ENCODE results near the gene TTC24.
A peak's percentile ranks its signal among the peaks of the same experiment; 100 is the strongest.

The TTC24 gene

DNA sequence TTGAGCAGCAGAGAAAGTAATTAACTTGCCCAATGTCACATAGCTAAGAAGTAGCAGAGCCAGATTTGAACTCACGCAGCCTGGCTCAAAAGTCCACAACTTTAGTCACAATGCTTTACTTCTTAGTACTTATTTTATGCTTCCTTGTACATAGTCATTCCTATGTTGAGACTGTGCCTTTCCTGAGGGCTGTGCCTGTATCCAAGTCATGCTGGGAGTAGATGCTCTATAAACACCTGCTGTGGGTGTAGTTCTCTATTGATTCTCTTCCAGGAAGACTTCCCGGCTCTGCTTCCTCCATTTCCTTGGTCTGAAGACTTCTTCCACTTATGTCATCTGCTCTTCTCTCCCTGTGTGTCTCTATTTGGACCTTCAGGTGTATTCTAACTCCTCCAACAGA is 23.8 kb upstream of the TTC24 start:
- Histone ChIP-seq H3K9me3 (ENCODE audit: control insufficient read depth, insufficient read depth, low read length) (no peaks in the 10 kb centered on the region), H3K4me3 (ENCODE audit: low read depth, low read length) (no peak overlapping the region), H3K27me3 (ENCODE audit: control insufficient read depth, insufficient read depth, low read length) (no peaks in the 10 kb centered on the region), H3K9ac (ENCODE audit: low read depth, low read length) (no peak overlapping the region), H3K4me1 (ENCODE audit: control insufficient read depth, insufficient read depth, low read length) (no peaks in the 10 kb centered on the region), H3K36me3 (ENCODE audit: control insufficient read depth, insufficient read depth, low read length) (peaks cover 26% of the 10 kb centered on the region)

DNA sequence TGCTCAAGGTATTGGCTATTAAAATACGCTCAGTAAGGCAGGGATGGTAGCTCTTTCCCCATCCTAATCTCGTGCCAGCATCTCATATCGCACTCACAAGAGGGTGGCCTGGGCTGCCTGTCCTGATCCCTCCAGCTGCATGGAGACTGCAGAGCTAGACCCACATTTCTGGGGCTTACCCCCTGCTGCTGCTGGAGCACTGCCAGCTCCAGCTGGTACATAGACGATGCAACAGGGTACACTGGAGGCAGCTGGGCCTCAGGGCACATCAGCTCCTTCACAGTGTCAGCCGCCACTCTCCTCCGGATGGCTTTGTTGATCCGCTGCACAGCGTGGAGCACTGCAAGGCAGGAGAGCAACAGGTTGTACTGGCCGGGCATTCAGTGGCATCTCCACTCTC is 23.2 kb upstream of the TTC24 start:
- Histone ChIP-seq H3K9me3 (ENCODE audit: control insufficient read depth, insufficient read depth, low read length) (no peaks in the 10 kb centered on the region), H3K4me3 (ENCODE audit: low read depth, low read length) (no peak overlapping the region), H3K27me3 (ENCODE audit: control insufficient read depth, insufficient read depth, low read length) (no peaks in the 10 kb centered on the region), H3K36me3 (ENCODE audit: control insufficient read depth, insufficient read depth, low read length) (peaks cover 29% of the 10 kb centered on the region), H3K9ac (ENCODE audit: low read depth, low read length) (no peak overlapping the region), H3K4me1 (ENCODE audit: control insufficient read depth, insufficient read depth, low read length) (no peaks in the 10 kb centered on the region)

DNA sequence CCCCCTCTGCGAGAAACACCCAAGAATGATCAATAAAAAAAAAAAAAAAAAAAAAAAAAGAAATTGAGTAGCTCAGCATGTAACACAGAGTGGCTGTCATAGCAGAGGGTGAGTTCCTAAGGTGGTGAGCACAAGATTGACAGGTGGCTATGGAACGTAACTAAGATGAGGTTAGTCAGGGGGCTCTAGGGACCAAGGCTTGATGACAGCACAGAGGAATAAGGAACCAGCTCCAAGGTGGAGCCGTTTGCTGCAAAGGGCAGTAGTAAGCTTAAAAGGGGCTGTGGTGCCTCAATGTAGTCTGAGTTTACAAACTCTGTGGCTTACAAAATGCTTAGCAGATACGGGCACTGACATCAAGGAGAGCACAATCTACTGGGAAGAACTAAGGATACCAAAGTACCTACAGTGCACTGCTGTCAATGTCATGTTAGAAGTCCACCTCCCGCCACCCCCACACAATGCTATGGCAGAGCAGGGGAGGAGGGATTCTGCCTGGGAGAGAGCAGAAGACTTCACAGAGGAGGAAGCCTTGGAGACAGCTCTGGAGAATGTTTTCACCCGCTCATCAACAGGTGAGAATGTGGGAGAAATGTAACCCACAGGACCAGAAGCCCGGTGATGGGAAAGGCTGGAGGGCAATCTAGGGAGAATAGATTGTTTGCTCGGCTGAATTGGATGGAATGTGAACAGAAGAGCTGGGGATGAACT is 20.3 kb upstream of the TTC24 start:
- H3K27me3 ChIP-seq (ENCODE audit: control insufficient read depth, insufficient read depth, low read length), result no peaks in the 10 kb centered on the region
- no peak overlapping the region for H3K9ac ChIP-seq (ENCODE audit: low read depth, low read length)
- no peaks in the 10 kb centered on the region for H3K9me3 ChIP-seq (ENCODE audit: control insufficient read depth, insufficient read depth, low read length)
- no peak overlapping the region for H3K4me3 ChIP-seq (ENCODE audit: low read depth, low read length)
- peaks cover 40% of the 10 kb centered on the region for H3K36me3 ChIP-seq (ENCODE audit: control insufficient read depth, insufficient read depth, low read length)
- no peaks in the 10 kb centered on the region for H3K4me1 ChIP-seq (ENCODE audit: control insufficient read depth, insufficient read depth, low read length)

DNA sequence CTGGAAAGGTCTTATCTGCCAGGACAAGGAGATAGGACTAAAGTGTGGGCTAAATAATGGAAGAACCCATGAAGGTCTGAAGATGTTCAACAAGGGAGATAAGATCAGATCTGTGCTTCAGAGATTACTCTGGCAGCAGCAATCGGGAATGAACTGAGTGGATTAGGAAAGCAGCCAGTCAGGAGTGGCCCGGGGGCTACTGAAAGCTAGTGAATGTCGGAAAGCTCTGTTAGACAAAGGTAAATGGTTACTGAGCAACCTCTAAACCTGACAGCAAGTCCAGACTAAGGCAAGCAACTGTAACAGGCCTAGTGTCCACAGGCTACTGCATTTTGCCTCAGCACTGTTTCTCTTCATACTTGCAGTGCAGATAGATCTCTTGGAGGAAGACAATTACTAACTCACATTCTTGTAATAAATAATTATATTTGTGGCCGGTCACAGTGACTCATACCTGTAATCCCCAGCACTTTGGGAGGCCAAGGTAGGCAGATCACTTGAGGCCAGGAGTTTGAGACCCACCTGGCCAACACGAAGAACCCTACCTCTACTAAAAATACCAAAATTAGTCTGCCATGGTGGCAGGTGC is 19.6 kb upstream of the TTC24 start:
- H3K36me3 ChIP-seq (ENCODE audit: control insufficient read depth, insufficient read depth, low read length), result peaks cover 42% of the 10 kb centered on the region
- no peak overlapping the region for H3K4me3 ChIP-seq (ENCODE audit: low read depth, low read length)
- no peaks in the 10 kb centered on the region for H3K9me3 ChIP-seq (ENCODE audit: control insufficient read depth, insufficient read depth, low read length)
- H3K4me1 ChIP-seq (ENCODE audit: control insufficient read depth, insufficient read depth, low read length), result no peaks in the 10 kb centered on the region
- no peak overlapping the region for H3K9ac ChIP-seq (ENCODE audit: low read depth, low read length)
- no peaks in the 10 kb centered on the region for H3K27me3 ChIP-seq (ENCODE audit: control insufficient read depth, insufficient read depth, low read length)

DNA sequence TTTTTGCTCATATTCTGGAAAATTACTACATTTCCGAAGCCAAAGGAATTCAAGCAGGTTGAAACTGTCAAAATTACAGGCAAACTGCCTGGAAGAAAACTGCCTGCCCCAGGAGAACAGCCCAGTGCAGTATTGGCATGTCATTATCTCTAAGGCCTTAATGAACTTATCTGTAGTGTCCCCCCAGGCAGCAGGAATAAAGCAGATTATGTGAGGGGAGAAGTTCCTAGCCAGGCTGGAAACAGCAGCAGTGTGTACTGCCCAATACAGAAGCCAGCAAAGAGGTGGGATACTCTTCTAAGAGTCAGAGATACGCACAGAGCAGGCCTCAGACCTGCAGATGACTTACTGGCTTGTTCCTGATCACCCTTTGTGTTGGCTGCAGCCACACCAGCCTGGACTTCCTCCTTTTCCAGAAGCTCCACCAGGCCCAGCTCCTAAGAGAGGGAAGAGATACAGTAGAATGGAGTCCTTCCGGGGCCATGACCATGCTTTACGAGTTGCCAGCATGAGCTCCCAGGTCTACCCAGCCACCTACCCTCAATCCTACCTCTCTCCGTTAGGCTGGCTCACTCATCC is 18.8 kb upstream of the TTC24 start:
- Histone ChIP-seq H3K4me3 (ENCODE audit: low read depth, low read length) (no peak overlapping the region), H3K36me3 (ENCODE audit: control insufficient read depth, insufficient read depth, low read length) (peaks cover 40% of the 10 kb centered on the region), H3K4me1 (ENCODE audit: control insufficient read depth, insufficient read depth, low read length) (no peaks in the 10 kb centered on the region), H3K9ac (ENCODE audit: low read depth, low read length) (no peak overlapping the region), H3K27me3 (ENCODE audit: control insufficient read depth, insufficient read depth, low read length) (no peaks in the 10 kb centered on the region), H3K9me3 (ENCODE audit: control insufficient read depth, insufficient read depth, low read length) (no peaks in the 10 kb centered on the region)

DNA sequence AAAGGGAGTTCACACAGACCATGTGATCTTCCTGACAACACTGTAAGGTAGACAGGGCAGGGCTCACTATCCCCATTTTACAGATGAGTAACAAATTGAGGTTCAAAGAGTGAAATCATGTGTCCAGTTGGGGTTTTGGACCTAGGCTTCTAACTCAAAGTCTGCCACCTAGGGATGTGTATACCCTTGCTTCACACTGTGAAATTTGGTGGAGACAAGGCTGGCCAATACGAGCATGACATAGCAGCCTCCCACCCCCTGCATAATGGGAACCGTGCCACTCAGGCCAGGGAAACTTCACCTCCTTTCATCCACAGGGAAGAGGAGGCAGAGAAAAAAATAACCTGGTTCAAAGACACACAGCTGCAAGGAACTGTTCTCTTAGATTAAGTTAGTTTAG is 14.0 kb upstream of the TTC24 start:
- Histone ChIP-seq H3K36me3 (ENCODE audit: control insufficient read depth, insufficient read depth, low read length) (peaks cover 32% of the 10 kb centered on the region), H3K9ac (ENCODE audit: low read depth, low read length) (no peak overlapping the region), H3K9me3 (ENCODE audit: control insufficient read depth, insufficient read depth, low read length) (no peaks in the 10 kb centered on the region), H3K27me3 (ENCODE audit: control insufficient read depth, insufficient read depth, low read length) (no peaks in the 10 kb centered on the region), H3K4me1 (ENCODE audit: control insufficient read depth, insufficient read depth, low read length) (no peaks in the 10 kb centered on the region), H3K4me3 (ENCODE audit: low read depth, low read length) (no peak overlapping the region)

DNA sequence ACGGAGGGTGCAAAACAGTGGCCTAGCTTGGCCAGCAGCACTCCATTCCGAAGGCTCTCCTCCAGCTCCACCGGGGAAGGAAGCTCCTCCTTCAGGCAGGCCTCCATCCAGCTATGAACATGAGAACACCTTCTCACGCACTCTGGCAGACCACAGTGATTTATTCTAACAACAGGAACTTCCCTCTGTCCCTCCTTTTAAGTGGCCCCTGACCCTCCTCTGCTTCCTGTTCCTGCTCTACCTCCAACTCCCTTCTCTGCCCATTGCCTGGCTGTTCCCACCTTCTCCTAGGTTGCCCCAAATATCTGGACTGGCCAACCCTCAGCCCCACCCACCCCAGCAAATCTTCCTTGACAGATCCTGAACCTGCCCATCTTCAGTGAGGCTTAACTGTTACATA is 13.1 kb upstream of the TTC24 start:
- Histone ChIP-seq H3K4me1 (ENCODE audit: control insufficient read depth, insufficient read depth, low read length) (no peaks in the 10 kb centered on the region), H3K36me3 (ENCODE audit: control insufficient read depth, insufficient read depth, low read length) (peaks cover 27% of the 10 kb centered on the region)

DNA sequence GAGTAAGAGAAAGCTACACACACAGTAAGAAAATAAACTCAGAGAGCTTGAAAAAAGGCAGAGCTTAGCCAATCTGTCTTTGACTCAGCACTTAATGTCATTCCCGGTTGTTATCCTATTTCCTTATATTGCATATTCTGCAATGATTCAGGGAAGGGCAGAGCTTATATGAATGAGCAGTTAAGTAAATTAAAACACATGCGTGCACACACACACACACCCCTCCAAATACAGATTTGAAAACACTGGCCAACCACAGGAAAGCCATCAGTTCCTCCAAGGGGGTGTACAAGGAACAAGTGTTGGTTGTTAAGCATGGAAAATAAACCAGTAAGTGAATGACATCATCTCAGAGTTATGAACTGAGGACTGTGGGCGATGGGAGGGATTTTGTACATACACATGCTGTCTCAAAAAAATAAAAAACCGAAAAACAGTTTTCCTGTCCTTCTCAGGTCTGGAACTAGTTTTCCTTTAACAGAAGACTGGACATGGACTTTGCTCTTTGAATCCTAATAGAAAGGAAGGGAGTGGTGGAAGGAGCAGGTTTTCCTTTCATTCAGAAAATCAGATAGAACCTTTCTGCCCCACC is 8.2 kb upstream of the TTC24 start:
- H3K36me3 ChIP-seq (ENCODE audit: control insufficient read depth, insufficient read depth, low read length), result peaks cover 8% of the 10 kb centered on the region
- no peaks in the 10 kb centered on the region for H3K9me3 ChIP-seq (ENCODE audit: control insufficient read depth, insufficient read depth, low read length)
- H3K4me1 ChIP-seq (ENCODE audit: control insufficient read depth, insufficient read depth, low read length), result no peaks in the 10 kb centered on the region
- peak overlapping the region; percentile 68 for H3K9ac ChIP-seq (ENCODE audit: low read depth, low read length)
- peaks cover 5% of the 10 kb centered on the region for H3K27me3 ChIP-seq (ENCODE audit: control insufficient read depth, insufficient read depth, low read length)
- H3K4me3 ChIP-seq (ENCODE audit: low read depth, low read length), result peak overlapping the region; percentile 95

More for the DNA sequence above, 13.1 kb upstream of the TTC24 start:
- Histone ChIP-seq H3K4me3 (ENCODE audit: low read depth, low read length) (no peak overlapping the region), H3K27me3 (ENCODE audit: control insufficient read depth, insufficient read depth, low read length) (no peaks in the 10 kb centered on the region), H3K9me3 (ENCODE audit: control insufficient read depth, insufficient read depth, low read length) (no peaks in the 10 kb centered on the region), H3K9ac (ENCODE audit: low read depth, low read length) (no peak overlapping the region)

DNA sequence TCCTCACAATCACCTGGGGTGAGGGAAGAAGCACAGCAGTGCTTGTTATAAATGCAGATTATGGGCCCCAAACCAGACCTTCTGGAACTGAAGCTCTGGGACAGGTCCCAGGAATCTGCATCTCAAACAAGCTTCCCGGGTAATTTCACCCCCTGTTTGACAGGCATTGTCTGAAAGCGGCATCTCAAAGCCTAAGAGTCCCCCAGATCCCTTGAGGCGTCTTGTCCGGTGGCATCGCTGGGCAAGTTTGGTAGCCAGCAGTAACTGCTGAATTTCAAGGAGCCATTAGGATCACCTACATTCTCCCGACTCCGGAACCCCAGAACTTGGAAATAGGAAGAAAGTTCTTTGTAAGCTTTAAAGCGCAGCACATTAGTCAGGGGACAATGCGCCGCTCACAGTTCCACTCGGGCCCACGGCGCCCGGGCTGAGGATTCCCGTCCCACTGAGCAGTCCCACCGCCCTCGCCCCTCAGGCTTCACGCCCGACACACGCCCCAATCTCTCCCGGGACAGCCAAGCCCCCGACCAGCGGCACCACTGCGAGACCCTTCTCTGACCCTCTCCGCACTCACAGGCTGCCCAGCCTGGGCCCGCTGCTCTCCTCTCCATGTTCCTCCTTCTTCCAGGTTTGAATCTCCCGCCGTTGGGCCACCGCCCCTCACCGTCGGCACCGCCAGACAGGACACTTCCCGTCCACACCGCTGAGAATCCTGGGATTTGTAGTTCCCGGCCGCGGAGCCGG is 7.4 kb upstream of the TTC24 start, which contains the start of gene IQGAP3:
Gene IQGAP3 (minus strand): TSS at position 647 of the 744 bp plus-strand sequence. CDS start 36 bp downstream, at position 611.
- peak within 1 kb of the TSS; percentile 68 for H3K9ac ChIP-seq (ENCODE audit: low read depth, low read length)

DNA sequence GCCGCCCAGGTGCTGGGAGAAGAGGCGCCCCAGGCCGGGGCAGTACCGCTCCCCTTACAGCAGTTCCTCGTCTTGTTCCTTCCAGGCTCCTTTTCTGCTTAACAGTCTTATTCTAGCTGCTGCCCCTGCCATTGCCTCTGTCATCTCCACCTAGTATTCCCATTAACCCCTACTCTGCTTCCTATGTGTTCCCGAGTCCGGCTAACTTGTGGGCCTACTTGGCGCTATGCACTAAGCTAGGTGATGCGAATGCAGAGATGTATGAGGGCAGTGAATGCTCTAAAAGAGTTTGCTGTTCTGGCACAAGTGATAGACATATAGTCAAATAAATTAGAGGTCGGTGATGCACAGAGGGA is 6.9 kb upstream of the TTC24 start:
- Histone ChIP-seq H3K4me1 (ENCODE audit: control insufficient read depth, insufficient read depth, low read length) (no peaks in the 10 kb centered on the region), H3K36me3 (ENCODE audit: control insufficient read depth, insufficient read depth, low read length) (peaks cover 7% of the 10 kb centered on the region), H3K9ac (ENCODE audit: low read depth, low read length) (no peak overlapping the region), H3K9me3 (ENCODE audit: control insufficient read depth, insufficient read depth, low read length) (no peaks in the 10 kb centered on the region), H3K4me3 (ENCODE audit: low read depth, low read length) (peak overlapping the region; percentile 95), H3K27me3 (ENCODE audit: control insufficient read depth, insufficient read depth, low read length) (peaks cover 5% of the 10 kb centered on the region)

More for the DNA sequence above, 7.4 kb upstream of the TTC24 start, which contains the start of gene IQGAP3:
- no peaks in the 10 kb centered on the region for H3K4me1 ChIP-seq (ENCODE audit: control insufficient read depth, insufficient read depth, low read length)
- peaks cover 8% of the 10 kb centered on the region for H3K36me3 ChIP-seq (ENCODE audit: control insufficient read depth, insufficient read depth, low read length)
- peak within 1 kb of the TSS; percentile 95 for H3K4me3 ChIP-seq (ENCODE audit: low read depth, low read length)
- peaks cover 5% of the 10 kb centered on the region for H3K27me3 ChIP-seq (ENCODE audit: control insufficient read depth, insufficient read depth, low read length)
- no peaks in the 10 kb centered on the region for H3K9me3 ChIP-seq (ENCODE audit: control insufficient read depth, insufficient read depth, low read length)

DNA sequence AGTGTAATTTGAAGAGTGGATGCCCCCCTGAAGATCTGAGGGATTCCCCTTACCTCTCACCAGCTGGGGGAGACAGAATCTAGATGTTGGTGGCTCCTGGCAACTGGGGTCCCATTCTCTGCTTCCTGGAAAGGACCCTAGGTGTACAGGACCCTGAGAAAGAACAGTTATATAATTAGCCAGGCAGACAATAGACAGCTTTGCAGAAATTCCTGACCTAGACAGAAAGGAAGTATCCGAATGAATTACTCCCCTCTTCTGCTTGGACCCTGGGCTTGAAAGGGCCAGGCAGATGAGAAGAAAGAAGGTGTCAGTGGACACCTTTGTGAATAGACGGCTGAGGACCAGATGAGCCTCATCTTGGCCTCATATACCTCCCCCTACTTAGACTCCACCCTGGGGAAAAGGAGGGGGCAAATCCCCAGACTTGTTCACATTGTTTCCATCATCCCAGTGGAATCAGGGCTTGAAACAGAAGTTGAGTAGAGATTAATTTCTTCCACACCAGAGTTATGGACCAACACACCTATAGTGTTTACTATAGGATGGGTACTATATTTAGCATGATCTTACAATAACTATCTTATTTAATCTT is 5.4 kb upstream of the TTC24 start:
- peaks cover 5% of the 10 kb centered on the region for H3K27me3 ChIP-seq (ENCODE audit: control insufficient read depth, insufficient read depth, low read length)
- no peaks in the 10 kb centered on the region for H3K36me3 ChIP-seq (ENCODE audit: control insufficient read depth, insufficient read depth, low read length)
- no peak overlapping the region for H3K4me3 ChIP-seq (ENCODE audit: low read depth, low read length)
- H3K9ac ChIP-seq (ENCODE audit: low read depth, low read length), result no peak overlapping the region
- no peaks in the 10 kb centered on the region for H3K9me3 ChIP-seq (ENCODE audit: control insufficient read depth, insufficient read depth, low read length)
- no peaks in the 10 kb centered on the region for H3K4me1 ChIP-seq (ENCODE audit: control insufficient read depth, insufficient read depth, low read length)
